Measurements from ENCODE around the gene SLC25A31. TPM values are rescaled to one million over a fixed set of nuclear protein-coding genes. Genes with fewer than 3 reads are reported as not detected.

The SLC25A31 gene
- total and polyA plus RNA-seq, 2 experiments from 2014 or later = not detected

DNA sequence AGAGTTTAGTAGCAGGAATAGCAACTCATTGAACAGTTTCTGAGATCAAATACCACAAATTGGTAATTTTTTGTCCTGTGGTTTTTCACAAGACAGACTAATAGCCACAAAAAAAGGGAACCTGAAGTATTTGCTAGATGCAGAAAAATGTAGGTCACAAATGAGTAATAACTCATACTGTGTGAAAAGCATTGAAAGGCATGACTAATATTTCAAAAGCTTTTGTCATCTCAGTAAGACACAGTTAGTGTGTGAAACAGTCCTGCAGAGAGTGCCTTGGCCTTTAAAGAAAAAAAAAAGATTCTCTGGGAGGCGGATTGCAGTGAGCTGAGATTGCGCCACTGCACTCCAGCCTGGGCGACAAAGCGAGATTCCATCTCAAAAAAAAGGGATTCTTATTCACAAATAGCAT, 31.4 kb upstream of the SLC25A31 start (continued):
- TF ChIP-seq, protein P1, sequence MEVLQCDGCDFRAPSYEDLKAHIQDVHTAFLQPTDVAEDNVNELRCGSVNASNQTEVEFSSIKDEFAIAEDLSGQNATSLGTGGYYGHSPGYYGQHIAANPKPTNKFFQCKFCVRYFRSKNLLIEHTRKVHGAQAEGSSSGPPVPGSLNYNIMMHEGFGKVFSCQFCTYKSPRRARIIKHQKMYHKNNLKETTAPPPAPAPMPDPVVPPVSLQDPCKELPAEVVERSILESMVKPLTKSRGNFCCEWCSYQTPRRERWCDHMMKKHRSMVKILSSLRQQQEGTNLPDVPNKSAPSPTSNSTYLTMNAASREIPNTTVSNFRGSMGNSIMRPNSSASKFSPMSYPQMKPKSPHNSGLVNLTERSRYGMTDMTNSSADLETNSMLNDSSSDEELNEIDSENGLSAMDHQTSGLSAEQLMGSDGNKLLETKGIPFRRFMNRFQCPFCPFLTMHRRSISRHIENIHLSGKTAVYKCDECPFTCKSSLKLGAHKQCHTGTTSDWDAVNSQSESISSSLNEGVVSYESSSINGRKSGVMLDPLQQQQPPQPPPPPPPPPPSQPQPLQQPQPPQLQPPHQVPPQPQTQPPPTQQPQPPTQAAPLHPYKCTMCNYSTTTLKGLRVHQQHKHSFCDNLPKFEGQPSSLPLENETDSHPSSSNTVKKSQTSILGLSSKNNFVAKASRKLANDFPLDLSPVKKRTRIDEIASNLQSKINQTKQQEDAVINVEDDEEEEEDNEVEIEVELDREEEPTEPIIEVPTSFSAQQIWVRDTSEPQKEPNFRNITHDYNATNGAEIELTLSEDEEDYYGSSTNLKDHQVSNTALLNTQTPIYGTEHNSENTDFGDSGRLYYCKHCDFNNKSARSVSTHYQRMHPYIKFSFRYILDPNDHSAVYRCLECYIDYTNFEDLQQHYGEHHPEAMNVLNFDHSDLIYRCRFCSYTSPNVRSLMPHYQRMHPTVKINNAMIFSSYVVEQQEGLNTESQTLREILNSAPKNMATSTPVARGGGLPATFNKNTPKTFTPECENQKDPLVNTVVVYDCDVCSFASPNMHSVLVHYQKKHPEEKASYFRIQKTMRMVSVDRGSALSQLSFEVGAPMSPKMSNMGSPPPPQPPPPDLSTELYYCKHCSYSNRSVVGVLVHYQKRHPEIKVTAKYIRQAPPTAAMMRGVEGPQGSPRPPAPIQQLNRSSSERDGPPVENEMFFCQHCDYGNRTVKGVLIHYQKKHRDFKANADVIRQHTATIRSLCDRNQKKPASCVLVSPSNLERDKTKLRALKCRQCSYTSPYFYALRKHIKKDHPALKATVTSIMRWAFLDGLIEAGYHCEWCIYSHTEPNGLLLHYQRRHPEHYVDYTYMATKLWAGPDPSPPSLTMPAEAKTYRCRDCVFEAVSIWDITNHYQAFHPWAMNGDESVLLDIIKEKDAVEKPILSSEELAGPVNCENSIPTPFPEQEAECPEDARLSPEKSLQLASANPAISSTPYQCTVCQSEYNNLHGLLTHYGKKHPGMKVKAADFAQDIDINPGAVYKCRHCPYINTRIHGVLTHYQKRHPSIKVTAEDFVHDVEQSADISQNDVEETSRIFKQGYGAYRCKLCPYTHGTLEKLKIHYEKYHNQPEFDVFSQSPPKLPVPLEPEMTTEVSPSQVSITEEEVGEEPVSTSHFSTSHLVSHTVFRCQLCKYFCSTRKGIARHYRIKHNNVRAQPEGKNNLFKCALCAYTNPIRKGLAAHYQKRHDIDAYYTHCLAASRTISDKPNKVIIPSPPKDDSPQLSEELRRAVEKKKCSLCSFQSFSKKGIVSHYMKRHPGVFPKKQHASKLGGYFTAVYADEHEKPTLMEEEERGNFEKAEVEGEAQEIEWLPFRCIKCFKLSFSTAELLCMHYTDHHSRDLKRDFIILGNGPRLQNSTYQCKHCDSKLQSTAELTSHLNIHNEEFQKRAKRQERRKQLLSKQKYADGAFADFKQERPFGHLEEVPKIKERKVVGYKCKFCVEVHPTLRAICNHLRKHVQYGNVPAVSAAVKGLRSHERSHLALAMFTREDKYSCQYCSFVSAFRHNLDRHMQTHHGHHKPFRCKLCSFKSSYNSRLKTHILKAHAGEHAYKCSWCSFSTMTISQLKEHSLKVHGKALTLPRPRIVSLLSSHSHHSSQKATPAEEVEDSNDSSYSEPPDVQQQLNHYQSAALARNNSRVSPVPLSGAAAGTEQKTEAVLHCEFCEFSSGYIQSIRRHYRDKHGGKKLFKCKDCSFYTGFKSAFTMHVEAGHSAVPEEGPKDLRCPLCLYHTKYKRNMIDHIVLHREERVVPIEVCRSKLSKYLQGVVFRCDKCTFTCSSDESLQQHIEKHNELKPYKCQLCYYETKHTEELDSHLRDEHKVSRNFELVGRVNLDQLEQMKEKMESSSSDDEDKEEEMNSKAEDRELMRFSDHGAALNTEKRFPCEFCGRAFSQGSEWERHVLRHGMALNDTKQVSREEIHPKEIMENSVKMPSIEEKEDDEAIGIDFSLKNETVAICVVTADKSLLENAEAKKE (CRISPR knock-in tag; IDR thresholded peaks at IDR 0.05) = no peak
- TF ChIP-seq NANOG (IDR thresholded peaks at IDR 0.05; ENCODE audit: borderline replicate concordance) (no peak), ZNF114 (CRISPR knock-in tag; IDR thresholded peaks at IDR 0.05) (no peak), JUNB (IDR thresholded peaks at IDR 0.05; ENCODE audit: unreplicated experiment) (no peak), EZH2 (IDR thresholded peaks at IDR 0.05; ENCODE audit: low read depth, unreplicated experiment) (no peak), STAT1 (IDR thresholded peaks at IDR 0.05; ENCODE audit: unreplicated experiment) (no peak)

DNA sequence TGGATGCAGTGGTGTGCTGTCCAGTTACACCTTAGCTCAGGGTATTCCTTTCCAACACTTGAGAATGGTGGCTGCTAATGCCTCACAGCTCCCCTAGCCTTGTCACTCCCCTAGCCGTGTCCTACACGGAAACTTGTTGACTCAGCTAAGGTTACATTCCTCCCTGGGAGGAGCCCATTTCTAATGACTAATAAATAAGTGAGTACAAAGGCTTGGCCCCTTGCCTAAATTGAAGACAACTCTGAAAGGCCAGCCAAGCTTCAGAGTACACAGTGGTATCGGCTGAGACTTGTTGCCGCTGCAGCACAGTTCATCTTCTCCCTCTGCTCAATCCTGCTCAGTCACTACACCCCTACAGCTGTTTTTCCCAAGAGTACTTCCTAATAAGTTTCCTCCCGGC, 21.2 kb upstream of the SLC25A31 start:
- ATAC-seq (no peak), DNase-seq (ENCODE audit: low spot score) (peak; percentile 23)
- Mint-ChIP-seq H3K27me3 (ENCODE audit: insufficient read depth, low read depth, poor library complexity) (no peaks in the 10 kb centered on the region), H3K4me1 (no peaks in the 10 kb centered on the region; the same call in 2 of the 3 replicates), H3K36me3 (ENCODE audit: low read depth) (peaks cover 40% of the 10 kb centered on the region), H3K4me3 (no peak overlapping the region), H3K27ac (peak overlapping the region; percentile 52; the same call in 1 of the 2 replicates), H3K9me3 (peaks cover 4% of the 10 kb centered on the region; the same call in 2 of the 3 replicates)
- no peak overlapping the region for H3K27ac ChIP-seq (ENCODE audit: low read depth)
- peaks cover 9% of the 10 kb centered on the region; the same call in 1 of the 2 replicates for H3K36me3 ChIP-seq (ENCODE audit: insufficient read depth)
- no peak overlapping the region for H3K4me2 ChIP-seq
- H4K20me1 ChIP-seq (replicated peaks; ENCODE audit: insufficient read depth) = no peaks in the 10 kb centered on the region
- no peak overlapping the region for H2AFZ ChIP-seq
- no peaks in the 10 kb centered on the region for H3K79me2 ChIP-seq (replicated peaks; ENCODE audit: insufficient read depth)
- no peak overlapping the region for H3K4me3 ChIP-seq
- H3K4me1 ChIP-seq (ENCODE audit: insufficient read depth) = no peaks in the 10 kb centered on the region
- H3F3A ChIP-seq (replicated peaks; ENCODE audit: low read depth) = no peaks in the 10 kb centered on the region
- no peaks in the 10 kb centered on the region for H3K9me2 ChIP-seq (ENCODE audit: insufficient read depth)
- no peaks in the 10 kb centered on the region for H3K27me3 ChIP-seq (ENCODE audit: insufficient read depth)
- TF ChIP-seq EZH2phosphoT487 (IDR thresholded peaks at IDR 0.05; ENCODE audit: unreplicated experiment) (no peak), ZNF114 (CRISPR knock-in tag; IDR thresholded peaks at IDR 0.05) (no peak), STAT1 (IDR thresholded peaks at IDR 0.05; ENCODE audit: unreplicated experiment) (no peak), JUNB (IDR thresholded peaks at IDR 0.05; ENCODE audit: unreplicated experiment) (no peak), CREB1 (CRISPR knock-in tag; IDR thresholded peaks at IDR 0.05; ENCODE audit: low read depth) (no peak)
- TF ChIP-seq, protein P2, sequence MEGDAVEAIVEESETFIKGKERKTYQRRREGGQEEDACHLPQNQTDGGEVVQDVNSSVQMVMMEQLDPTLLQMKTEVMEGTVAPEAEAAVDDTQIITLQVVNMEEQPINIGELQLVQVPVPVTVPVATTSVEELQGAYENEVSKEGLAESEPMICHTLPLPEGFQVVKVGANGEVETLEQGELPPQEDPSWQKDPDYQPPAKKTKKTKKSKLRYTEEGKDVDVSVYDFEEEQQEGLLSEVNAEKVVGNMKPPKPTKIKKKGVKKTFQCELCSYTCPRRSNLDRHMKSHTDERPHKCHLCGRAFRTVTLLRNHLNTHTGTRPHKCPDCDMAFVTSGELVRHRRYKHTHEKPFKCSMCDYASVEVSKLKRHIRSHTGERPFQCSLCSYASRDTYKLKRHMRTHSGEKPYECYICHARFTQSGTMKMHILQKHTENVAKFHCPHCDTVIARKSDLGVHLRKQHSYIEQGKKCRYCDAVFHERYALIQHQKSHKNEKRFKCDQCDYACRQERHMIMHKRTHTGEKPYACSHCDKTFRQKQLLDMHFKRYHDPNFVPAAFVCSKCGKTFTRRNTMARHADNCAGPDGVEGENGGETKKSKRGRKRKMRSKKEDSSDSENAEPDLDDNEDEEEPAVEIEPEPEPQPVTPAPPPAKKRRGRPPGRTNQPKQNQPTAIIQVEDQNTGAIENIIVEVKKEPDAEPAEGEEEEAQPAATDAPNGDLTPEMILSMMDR (conservative IDR thresholded peaks at IDR 0.05; ENCODE audit: low read depth in 2 of 2) = no peak
- TF ChIP-seq, protein P3, sequence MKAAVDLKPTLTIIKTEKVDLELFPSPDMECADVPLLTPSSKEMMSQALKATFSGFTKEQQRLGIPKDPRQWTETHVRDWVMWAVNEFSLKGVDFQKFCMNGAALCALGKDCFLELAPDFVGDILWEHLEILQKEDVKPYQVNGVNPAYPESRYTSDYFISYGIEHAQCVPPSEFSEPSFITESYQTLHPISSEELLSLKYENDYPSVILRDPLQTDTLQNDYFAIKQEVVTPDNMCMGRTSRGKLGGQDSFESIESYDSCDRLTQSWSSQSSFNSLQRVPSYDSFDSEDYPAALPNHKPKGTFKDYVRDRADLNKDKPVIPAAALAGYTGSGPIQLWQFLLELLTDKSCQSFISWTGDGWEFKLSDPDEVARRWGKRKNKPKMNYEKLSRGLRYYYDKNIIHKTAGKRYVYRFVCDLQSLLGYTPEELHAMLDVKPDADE (IDR thresholded peaks at IDR 0.05) = no peak
- TF ChIP-seq, protein P4, sequence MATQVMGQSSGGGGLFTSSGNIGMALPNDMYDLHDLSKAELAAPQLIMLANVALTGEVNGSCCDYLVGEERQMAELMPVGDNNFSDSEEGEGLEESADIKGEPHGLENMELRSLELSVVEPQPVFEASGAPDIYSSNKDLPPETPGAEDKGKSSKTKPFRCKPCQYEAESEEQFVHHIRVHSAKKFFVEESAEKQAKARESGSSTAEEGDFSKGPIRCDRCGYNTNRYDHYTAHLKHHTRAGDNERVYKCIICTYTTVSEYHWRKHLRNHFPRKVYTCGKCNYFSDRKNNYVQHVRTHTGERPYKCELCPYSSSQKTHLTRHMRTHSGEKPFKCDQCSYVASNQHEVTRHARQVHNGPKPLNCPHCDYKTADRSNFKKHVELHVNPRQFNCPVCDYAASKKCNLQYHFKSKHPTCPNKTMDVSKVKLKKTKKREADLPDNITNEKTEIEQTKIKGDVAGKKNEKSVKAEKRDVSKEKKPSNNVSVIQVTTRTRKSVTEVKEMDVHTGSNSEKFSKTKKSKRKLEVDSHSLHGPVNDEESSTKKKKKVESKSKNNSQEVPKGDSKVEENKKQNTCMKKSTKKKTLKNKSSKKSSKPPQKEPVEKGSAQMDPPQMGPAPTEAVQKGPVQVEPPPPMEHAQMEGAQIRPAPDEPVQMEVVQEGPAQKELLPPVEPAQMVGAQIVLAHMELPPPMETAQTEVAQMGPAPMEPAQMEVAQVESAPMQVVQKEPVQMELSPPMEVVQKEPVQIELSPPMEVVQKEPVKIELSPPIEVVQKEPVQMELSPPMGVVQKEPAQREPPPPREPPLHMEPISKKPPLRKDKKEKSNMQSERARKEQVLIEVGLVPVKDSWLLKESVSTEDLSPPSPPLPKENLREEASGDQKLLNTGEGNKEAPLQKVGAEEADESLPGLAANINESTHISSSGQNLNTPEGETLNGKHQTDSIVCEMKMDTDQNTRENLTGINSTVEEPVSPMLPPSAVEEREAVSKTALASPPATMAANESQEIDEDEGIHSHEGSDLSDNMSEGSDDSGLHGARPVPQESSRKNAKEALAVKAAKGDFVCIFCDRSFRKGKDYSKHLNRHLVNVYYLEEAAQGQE (IDR thresholded peaks at IDR 0.05; ENCODE audit: unreplicated experiment) = no peak
